K562 (cell line): ENCODE data around the gene DVL2. TPM values are rescaled to one million over a fixed set of nuclear protein-coding genes. Genes with fewer than 3 reads are reported as not detected.

Source experiments
- E2F8 ChIP-seq: fragments of 450-650 bp; IDR thresholded peaks from 2 replicates; pipeline ENCODE4 v1.7.1; 2018; ENCODE audit warnings: mild to moderate bottlenecking, low read depth; ENCODE audit not compliant: partially characterized antibody
- HDAC2 ChIP-seq: fragments of 450-650 bp; IDR thresholded peaks from 2 replicates; pipeline ENCODE4 v1.6.1; 2016; ENCODE audit warnings: mild to moderate bottlenecking
- KAT7 ChIP-seq: sonication (generic); formaldehyde crosslinking; IDR thresholded peaks from 2 replicates; pipeline ENCODE4 v1.8.0; 2022; ENCODE audit warnings: missing genetic modification reagents, mild to moderate bottlenecking, borderline replicate concordance
- PTRF ChIP-seq: fragments of 450-650 bp; IDR thresholded peaks from 2 replicates; pipeline ENCODE4 v1.6.1; 2016; ENCODE audit warnings: mild to moderate bottlenecking, missing genetic modification characterization, missing compliant biosample characterization
- SMAD1 ChIP-seq: fragments of 150-350 bp; IDR thresholded peaks from 2 replicates; pipeline ENCODE4 v1.6.1; 2014; ENCODE audit warnings: low read length, low read depth; ENCODE audit not compliant: partially characterized antibody
- SNIP1 ChIP-seq: fragments of 450-650 bp; IDR thresholded peaks from 2 replicates; pipeline ENCODE4 v1.7.1; 2017; ENCODE audit warnings: low read depth, mild to moderate bottlenecking
- TAF9B ChIP-seq: fragments of 450-650 bp; IDR thresholded peaks from 2 replicates; pipeline ENCODE4 v1.6.1; 2018; ENCODE audit warnings: mild to moderate bottlenecking; ENCODE audit not compliant: partially characterized antibody
- TCF7 ChIP-seq: sonication (generic); IDR thresholded peaks from 2 replicates; pipeline ENCODE4 v1.6.1; 2016; ENCODE audit warnings: antibody characterized with exemption, borderline replicate concordance
- ZFP36 ChIP-seq: fragments of 150-350 bp; IDR thresholded peaks from 2 replicates; pipeline ENCODE4 v1.6.1; 2018; ENCODE audit warnings: low read length, low read depth; ENCODE audit not compliant: partially characterized antibody
- ZNF253 ChIP-seq: fragments of 250-450 bp; sonication (Bioruptor Pico); conservative IDR thresholded peaks from 2 replicates; pipeline ENCODE4 v1.6.1; 2021; ENCODE audit warnings: mild to moderate bottlenecking
- ZNF384 ChIP-seq: IDR thresholded peaks from 2 replicates; pipeline ENCODE4 v1.6.1; 2012; ENCODE audit warnings: low read depth, low read length, improper control_type of control experiment
- ZNF395 ChIP-seq: fragments of 200-800 bp; sonication (Bioruptor generic); IDR thresholded peaks from 2 replicates; pipeline ENCODE4 v1.6.1; 2017; ENCODE audit warnings: missing genetic modification characterization, missing compliant biosample characterization
- ZNF778 ChIP-seq: fragments of 450-650 bp; formaldehyde crosslinking; IDR thresholded peaks from 2 replicates; pipeline ENCODE4 v1.4.0; 2020; ENCODE audit warnings: mild to moderate bottlenecking, moderate library complexity
- polyA plus RNA-seq, 8 experiments: library from polyadenylated mRNA; depleted of rRNA in 4 of 8; stranded (reverse) in 5 of 8; unstranded in 3 of 8; fragments of >200 nt; fragmentation: Nextera tagmentation in 2 of 8; fragmentation: Illumina TruSeq in 1 of 8; extraction: Ambion mirVana in 2 of 8; extraction: Trizol in 1 of 8; gene quantifications; 2 replicates each; pipeline versions ENCODE4 v1.2.1 to v1.2.3, GENCODE V29; 2011 to 2014; ENCODE audit warnings: inconsistent platforms in 1 of 8, missing spikeins in 1 of 8
- total RNA-seq, 7 experiments: library from RNA; depleted of rRNA in 6 of 7; stranded (reverse); fragments of >200 nt in 6 of 7; fragmentation: Illumina TruSeq in 2 of 7; extraction: Trizol in 2 of 7; gene quantifications; 2 replicates each; pipeline versions ENCODE4 v1.2.1 to v1.2.3, GENCODE V29; 2011 to 2021; ENCODE audit warnings: low replicate concordance in 1 of 7
- TF ChIP-seq, protein P1 (sequence below): fragments of 250-450 bp; sonication (Bioruptor Pico); IDR thresholded peaks from 2 replicates; pipeline ENCODE4 v1.9.0; 2021; ENCODE audit warnings: mild to moderate bottlenecking, inconsistent platforms
- TF ChIP-seq, protein P2 (sequence below): fragments of 450-650 bp; IDR thresholded peaks from 2 replicates; pipeline ENCODE4 v1.6.1; 2016; ENCODE audit warnings: antibody characterized with exemption
- TF ChIP-seq, protein P3 (sequence below): IDR thresholded peaks from 2 replicates; pipeline ENCODE4 v1.6.1; 2012; ENCODE audit warnings: low read depth, low read length, improper control_type of control experiment, borderline replicate concordance

Gene DVL2
- total and polyA plus RNA-seq, 9 of the 15 experiments (the other 6 are each of a cell fraction or from before 2014, with no cell fraction given), result 1.3 to 49.5 (median 24.3) TPM

DNA sequence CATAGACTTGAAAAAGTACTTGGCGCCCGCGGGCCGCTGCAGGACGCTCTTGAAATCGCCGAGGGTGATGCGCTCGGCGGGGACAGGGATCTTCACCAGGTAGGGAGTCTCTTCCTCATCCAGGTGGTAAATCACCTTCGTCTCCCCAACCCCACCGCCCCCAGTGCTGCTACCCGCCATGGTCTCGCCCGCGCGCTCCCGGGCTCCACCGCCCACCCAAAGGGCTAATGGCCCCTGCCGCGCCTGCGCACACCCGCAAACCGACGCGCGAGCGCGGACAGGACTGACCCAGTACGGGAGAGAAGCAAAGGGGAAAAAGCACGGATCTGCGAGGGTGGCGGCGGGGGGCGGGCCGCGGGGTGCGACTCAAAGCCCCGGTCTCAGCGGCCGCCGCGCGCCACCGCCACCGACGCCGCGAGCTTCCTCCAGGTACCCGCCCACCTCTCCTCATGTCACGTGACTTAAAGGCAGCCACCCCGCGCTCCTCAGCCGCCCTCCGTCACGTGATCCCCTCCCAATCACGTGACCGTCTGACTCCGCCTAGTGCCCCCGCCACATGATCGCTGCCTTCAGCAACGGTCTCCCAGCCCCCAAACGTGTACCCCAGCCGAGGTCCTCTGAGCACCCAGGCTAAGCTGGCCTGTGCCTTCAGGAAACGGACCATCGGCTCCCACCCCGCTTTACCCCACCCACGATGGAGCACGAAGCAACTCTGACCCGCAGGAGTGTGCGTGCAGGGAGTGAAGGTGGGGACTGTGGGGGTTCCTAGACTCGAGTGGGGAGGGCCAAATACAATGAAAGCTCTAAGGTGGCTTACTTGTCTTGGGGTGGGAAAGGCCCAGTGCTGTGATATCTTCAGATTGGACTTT, at the start of gene DVL2 (continued):
- no peak for TF ChIP-seq ZNF253 (CRISPR knock-in tag)
- TF ChIP-seq SMAD1, result peak; percentile 50
- no peak for TF ChIP-seq ZNF384
- TF ChIP-seq E2F8, result peak; percentile 35
- no peak for TF ChIP-seq TAF9B
- TF ChIP-seq, protein P1, sequence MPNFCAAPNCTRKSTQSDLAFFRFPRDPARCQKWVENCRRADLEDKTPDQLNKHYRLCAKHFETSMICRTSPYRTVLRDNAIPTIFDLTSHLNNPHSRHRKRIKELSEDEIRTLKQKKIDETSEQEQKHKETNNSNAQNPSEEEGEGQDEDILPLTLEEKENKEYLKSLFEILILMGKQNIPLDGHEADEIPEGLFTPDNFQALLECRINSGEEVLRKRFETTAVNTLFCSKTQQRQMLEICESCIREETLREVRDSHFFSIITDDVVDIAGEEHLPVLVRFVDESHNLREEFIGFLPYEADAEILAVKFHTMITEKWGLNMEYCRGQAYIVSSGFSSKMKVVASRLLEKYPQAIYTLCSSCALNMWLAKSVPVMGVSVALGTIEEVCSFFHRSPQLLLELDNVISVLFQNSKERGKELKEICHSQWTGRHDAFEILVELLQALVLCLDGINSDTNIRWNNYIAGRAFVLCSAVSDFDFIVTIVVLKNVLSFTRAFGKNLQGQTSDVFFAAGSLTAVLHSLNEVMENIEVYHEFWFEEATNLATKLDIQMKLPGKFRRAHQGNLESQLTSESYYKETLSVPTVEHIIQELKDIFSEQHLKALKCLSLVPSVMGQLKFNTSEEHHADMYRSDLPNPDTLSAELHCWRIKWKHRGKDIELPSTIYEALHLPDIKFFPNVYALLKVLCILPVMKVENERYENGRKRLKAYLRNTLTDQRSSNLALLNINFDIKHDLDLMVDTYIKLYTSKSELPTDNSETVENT (CRISPR knock-in tag), result peak; percentile 70; the same call in 1 of the 2 replicates
- TF ChIP-seq TCF7, result no peak
- no peak for TF ChIP-seq HDAC2
- TF ChIP-seq PTRF (tag), result no peak
- TF ChIP-seq, protein P2, sequence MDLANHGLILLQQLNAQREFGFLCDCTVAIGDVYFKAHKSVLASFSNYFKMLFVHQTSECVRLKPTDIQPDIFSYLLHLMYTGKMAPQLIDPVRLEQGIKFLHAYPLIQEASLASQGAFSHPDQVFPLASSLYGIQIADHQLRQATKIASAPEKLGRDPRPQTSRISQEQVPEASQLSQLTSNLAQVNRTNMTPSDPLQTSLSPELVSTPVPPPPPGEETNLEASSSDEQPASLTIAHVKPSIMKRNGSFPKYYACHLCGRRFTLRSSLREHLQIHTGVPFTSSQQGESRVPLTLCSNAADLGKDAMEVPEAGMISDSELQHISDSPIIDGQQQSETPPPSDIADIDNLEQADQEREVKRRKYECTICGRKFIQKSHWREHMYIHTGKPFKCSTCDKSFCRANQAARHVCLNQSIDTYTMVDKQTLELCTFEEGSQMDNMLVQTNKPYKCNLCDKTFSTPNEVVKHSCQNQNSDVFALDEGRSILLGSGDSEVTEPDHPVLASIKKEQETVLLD, result no peak; the same call in 1 of the 2 replicates
- peak; percentile 56 for TF ChIP-seq ZNF395
- no peak for TF ChIP-seq ZNF778
- TF ChIP-seq, protein P3, sequence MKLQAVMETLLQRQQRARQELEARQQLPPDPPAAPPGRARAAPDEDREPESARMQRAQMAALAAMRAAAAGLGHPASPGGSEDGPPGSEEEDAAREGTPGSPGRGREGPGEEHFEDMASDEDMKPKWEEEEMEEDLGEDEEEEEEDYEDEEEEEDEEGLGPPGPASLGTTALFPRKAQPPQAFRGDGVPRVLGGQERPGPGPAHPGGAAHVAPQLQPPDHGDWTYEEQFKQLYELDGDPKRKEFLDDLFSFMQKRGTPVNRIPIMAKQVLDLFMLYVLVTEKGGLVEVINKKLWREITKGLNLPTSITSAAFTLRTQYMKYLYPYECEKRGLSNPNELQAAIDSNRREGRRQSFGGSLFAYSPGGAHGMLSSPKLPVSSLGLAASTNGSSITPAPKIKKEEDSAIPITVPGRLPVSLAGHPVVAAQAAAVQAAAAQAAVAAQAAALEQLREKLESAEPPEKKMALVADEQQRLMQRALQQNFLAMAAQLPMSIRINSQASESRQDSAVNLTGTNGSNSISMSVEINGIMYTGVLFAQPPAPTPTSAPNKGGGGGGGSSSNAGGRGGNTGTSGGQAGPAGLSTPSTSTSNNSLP, result no peak
- no peak for TF ChIP-seq ZFP36
- TF ChIP-seq SNIP1, result no peak
- TF ChIP-seq KAT7 (CRISPR knock-in tag), result peak; percentile 63; the same call in 1 of the 2 replicates
